Neural progenitor cell (in vitro differentiated cells): ENCODE data around the gene EBF4. TPM values are rescaled to one million over a fixed set of nuclear protein-coding genes. Genes with fewer than 3 reads are reported as not detected.

Source experiments
- DNase-seq: peaks from one replicate; pipeline ENCODE4 v3.0.0-alpha.2; 2016; ENCODE audit warnings: low spot score
- H2AFZ ChIP-seq: fragments of 200-600 bp; sonication (generic); replicated peaks from 2 replicates; pipeline ENCODE4 v1.6.1; 2016; ENCODE audit warnings: antibody characterized with exemption
- H3F3A ChIP-seq: fragments of 200-600 bp; sonication (generic); 2 replicates; pipeline ENCODE4 v1.6.1; 2016; ENCODE audit warnings: antibody characterized with exemption, low read depth
- H3K27ac ChIP-seq: fragments of 200-600 bp; sonication (generic); 2 replicates; pipeline ENCODE4 v1.5.1; 2016; ENCODE audit warnings: mild to moderate bottlenecking
- H3K27me3 ChIP-seq: fragments of 200-600 bp; sonication (generic); 2 replicates; pipeline ENCODE4 v1.6.1; 2016; ENCODE audit warnings: mild to moderate bottlenecking, moderate library complexity
- H3K36me3 ChIP-seq: fragments of 200-600 bp; sonication (generic); 2 replicates; pipeline ENCODE4 v1.5.1; 2016
- H3K4me1 ChIP-seq: fragments of 200-600 bp; sonication (generic); 2 replicates; pipeline ENCODE4 v1.6.1; 2016; ENCODE audit warnings: mixed run types
- H3K4me2 ChIP-seq: fragments of 200-600 bp; sonication (generic); 2 replicates; pipeline ENCODE4 v1.6.1; 2016
- H3K4me3 ChIP-seq: fragments of 200-600 bp; sonication (generic); 2 replicates; pipeline ENCODE4 v1.5.1; 2016
- H3K79me2 ChIP-seq: fragments of 200-600 bp; sonication (generic); 2 replicates; pipeline ENCODE4 v1.6.1; 2016; ENCODE audit warnings: low read depth
- H3K9ac ChIP-seq: fragments of 200-600 bp; sonication (generic); 2 replicates; pipeline ENCODE4 v1.6.1; 2016
- H3K9me3 ChIP-seq: fragments of 200-600 bp; sonication (generic); 2 replicates; pipeline ENCODE4 v1.5.1; 2016; ENCODE audit warnings: low read depth
- H4K20me1 ChIP-seq: fragments of 200-600 bp; sonication (generic); 2 replicates; pipeline ENCODE4 v1.6.1; 2016; ENCODE audit warnings: low read depth
- H3K27ac Mint-ChIP-seq: 3 replicates; pipeline ENCODE4 v1.8.0; 2021; ENCODE audit warnings: mixed read lengths
- H3K27me3 Mint-ChIP-seq: 2 replicates; pipeline ENCODE4 v1.8.0; 2022; ENCODE audit warnings: low read depth, mild to moderate bottlenecking, inconsistent platforms, moderate library complexity, mixed read lengths; ENCODE audit not compliant: insufficient read depth
- H3K36me3 Mint-ChIP-seq: 3 replicates; pipeline ENCODE4 v1.8.0; 2021; ENCODE audit warnings: mixed read lengths
- H3K4me1 Mint-ChIP-seq: 3 replicates; pipeline ENCODE4 v1.8.0; 2021; ENCODE audit warnings: mixed read lengths
- H3K4me3 Mint-ChIP-seq: 3 replicates; pipeline ENCODE4 v1.8.0; 2021; ENCODE audit warnings: mild to moderate bottlenecking, moderate library complexity, mixed read lengths
- H3K9me3 Mint-ChIP-seq: 3 replicates; pipeline ENCODE4 v1.8.0; 2020; ENCODE audit warnings: mixed read lengths
- EZH2 ChIP-seq: fragments of 200-600 bp; sonication (generic); IDR thresholded peaks from 2 replicates; pipeline ENCODE4 v1.6.1; 2017; ENCODE audit warnings: antibody characterized with exemption, mild to moderate bottlenecking, moderate library complexity
- EZH2phosphoT487 ChIP-seq: fragments of 200-600 bp; sonication (generic); IDR thresholded peaks from 2 replicates; pipeline ENCODE4 v1.6.1; 2017; ENCODE audit warnings: antibody characterized with exemption
- total RNA-seq: library from RNA; depleted of rRNA; stranded (reverse); fragments of >200 nt; gene quantifications from 2 replicates; pipeline ENCODE4 v1.2.3, GENCODE V29; 2015; ENCODE audit warnings: low replicate concordance
- TF ChIP-seq, protein P1 (sequence below): fragments of 200-600 bp; sonication (generic); IDR thresholded peaks from 2 replicates; pipeline ENCODE4 v1.5.1; 2017; ENCODE audit warnings: antibody characterized with exemption, mild to moderate bottlenecking

Gene EBF4
- total RNA-seq, 1 donor from 2014 or later = 1.9 TPM

- H2AFZ ChIP-seq = no peak overlapping the region
Measured at GRCh38 chr20:2652724-2653555, 39.6 kb upstream of the EBF4 start.

DNA sequence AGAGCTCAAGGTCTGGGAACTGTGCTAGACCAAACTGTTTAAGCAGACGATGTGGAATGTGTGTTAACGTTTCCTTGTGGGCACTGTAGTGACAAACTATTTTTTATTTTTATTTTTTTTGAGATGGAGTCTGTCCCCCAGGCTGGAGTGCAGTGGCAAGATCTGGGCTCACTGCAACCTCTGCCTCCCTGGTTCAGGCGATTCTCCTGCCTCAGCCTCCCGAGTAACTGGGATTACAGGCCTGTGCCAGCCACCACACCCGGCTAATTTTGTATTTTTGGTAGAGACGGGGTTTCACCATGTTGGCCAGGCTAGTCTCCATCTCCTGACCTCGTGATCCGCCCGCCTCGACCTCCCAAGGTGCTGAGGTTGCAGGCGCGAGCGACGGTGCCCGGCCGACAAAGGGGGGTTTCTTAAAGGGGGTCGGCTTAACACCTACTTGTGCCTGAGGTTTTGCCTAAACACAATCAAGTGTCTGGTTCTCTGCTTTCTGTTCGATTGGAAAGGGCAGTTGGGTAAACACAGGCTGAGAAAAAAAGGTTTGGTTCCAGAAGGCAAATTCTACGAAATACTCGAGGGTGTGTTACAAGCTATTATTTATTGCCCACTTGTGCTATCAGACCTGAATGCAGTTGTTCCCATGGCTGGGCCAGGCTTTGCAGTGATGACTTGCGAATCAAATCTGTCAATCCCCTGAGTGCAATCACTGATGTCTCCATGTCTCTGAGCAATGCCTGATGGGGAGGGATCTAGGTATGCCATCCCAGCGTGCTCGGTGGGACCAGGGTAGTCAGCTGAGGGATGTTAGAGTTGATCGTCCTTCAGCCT lies 38.8 kb upstream of the EBF4 start:
- H3K79me2 ChIP-seq = peaks cover 56% of the 10 kb centered on the region
- no peaks in the 10 kb centered on the region for H3K27me3 ChIP-seq
- peaks cover 80% of the 10 kb centered on the region for H3F3A ChIP-seq
- peaks cover 35% of the 10 kb centered on the region for H3K36me3 Mint-ChIP-seq
- TF ChIP-seq EZH2 = no peak
- TF ChIP-seq EZH2phosphoT487 = no peak
- TF ChIP-seq, protein P1, sequence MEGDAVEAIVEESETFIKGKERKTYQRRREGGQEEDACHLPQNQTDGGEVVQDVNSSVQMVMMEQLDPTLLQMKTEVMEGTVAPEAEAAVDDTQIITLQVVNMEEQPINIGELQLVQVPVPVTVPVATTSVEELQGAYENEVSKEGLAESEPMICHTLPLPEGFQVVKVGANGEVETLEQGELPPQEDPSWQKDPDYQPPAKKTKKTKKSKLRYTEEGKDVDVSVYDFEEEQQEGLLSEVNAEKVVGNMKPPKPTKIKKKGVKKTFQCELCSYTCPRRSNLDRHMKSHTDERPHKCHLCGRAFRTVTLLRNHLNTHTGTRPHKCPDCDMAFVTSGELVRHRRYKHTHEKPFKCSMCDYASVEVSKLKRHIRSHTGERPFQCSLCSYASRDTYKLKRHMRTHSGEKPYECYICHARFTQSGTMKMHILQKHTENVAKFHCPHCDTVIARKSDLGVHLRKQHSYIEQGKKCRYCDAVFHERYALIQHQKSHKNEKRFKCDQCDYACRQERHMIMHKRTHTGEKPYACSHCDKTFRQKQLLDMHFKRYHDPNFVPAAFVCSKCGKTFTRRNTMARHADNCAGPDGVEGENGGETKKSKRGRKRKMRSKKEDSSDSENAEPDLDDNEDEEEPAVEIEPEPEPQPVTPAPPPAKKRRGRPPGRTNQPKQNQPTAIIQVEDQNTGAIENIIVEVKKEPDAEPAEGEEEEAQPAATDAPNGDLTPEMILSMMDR = no peak
- H3K4me2 ChIP-seq = peak overlapping the region; percentile 98
- no peak overlapping the region for H2AFZ ChIP-seq
- H3K27ac ChIP-seq = no peak overlapping the region
- peak overlapping the region; percentile 91 for H3K4me3 Mint-ChIP-seq
- peaks cover 56% of the 10 kb centered on the region for H4K20me1 ChIP-seq
- H3K27ac Mint-ChIP-seq = no peak overlapping the region
- no peaks in the 10 kb centered on the region for H3K9me3 Mint-ChIP-seq
- DNase-seq = no peak
- peak overlapping the region; percentile 51 for H3K9ac ChIP-seq
- H3K4me1 ChIP-seq = peaks cover 22% of the 10 kb centered on the region
- peaks cover 2% of the 10 kb centered on the region for H3K27me3 Mint-ChIP-seq
- no peaks in the 10 kb centered on the region for H3K36me3 ChIP-seq
- no peaks in the 10 kb centered on the region for H3K9me3 ChIP-seq
- peak overlapping the region; percentile 83 for H3K4me3 ChIP-seq
- H3K4me1 Mint-ChIP-seq = peaks cover 17% of the 10 kb centered on the region

More at GRCh38 chr20:2652724-2653555, 39.6 kb upstream of the EBF4 start:
- Histone ChIP-seq H3F3A (peaks cover 73% of the 10 kb centered on the region), H3K27me3 (no peaks in the 10 kb centered on the region), H3K4me3 (peak overlapping the region; percentile 83), H3K9me3 (no peaks in the 10 kb centered on the region), H3K27ac (no peak overlapping the region), H4K20me1 (peaks cover 51% of the 10 kb centered on the region), H3K9ac (peak overlapping the region; percentile 51), H3K4me1 (peaks cover 22% of the 10 kb centered on the region), H3K79me2 (peaks cover 56% of the 10 kb centered on the region), H3K36me3 (no peaks in the 10 kb centered on the region), H3K4me2 (peak overlapping the region; percentile 98)
- TF ChIP-seq, protein P1 = no peak
- TF ChIP-seq EZH2phosphoT487 = no peak
- TF ChIP-seq EZH2 = no peak
- Mint-ChIP-seq H3K9me3 (no peaks in the 10 kb centered on the region), H3K4me1 (peaks cover 17% of the 10 kb centered on the region), H3K36me3 (peaks cover 32% of the 10 kb centered on the region), H3K27ac (no peak overlapping the region), H3K4me3 (peak overlapping the region; percentile 91), H3K27me3 (no peaks in the 10 kb centered on the region)
- peak; percentile 36 for DNase-seq

- TF ChIP-seq EZH2phosphoT487 (no peak), EZH2 (no peak)
- TF ChIP-seq, protein P1 = no peak
- Histone ChIP-seq H2AFZ (no peak overlapping the region), H3K36me3 (no peaks in the 10 kb centered on the region), H3K27ac (no peak overlapping the region), H3K4me1 (peaks cover 22% of the 10 kb centered on the region), H3F3A (peaks cover 84% of the 10 kb centered on the region), H3K9me3 (no peaks in the 10 kb centered on the region), H3K4me3 (peak overlapping the region; percentile 83), H3K27me3 (no peaks in the 10 kb centered on the region), H4K20me1 (peaks cover 61% of the 10 kb centered on the region), H3K79me2 (peaks cover 56% of the 10 kb centered on the region), H3K4me2 (peak overlapping the region; percentile 98), H3K9ac (peak overlapping the region; percentile 51)
- DNase-seq = no peak
- Mint-ChIP-seq H3K4me1 (peaks cover 17% of the 10 kb centered on the region), H3K27ac (no peak overlapping the region), H3K27me3 (peaks cover 3% of the 10 kb centered on the region), H3K4me3 (peak overlapping the region; percentile 91), H3K36me3 (peaks cover 39% of the 10 kb centered on the region), H3K9me3 (no peaks in the 10 kb centered on the region)
Measured at GRCh38 chr20:2654384-2654822, 38.2 kb upstream of the EBF4 start.
